ENCODE data around the gene WDR43. TPM values are rescaled to one million over a fixed set of nuclear protein-coding genes. Genes with fewer than 3 reads are reported as not detected.

WDR43 gene
- polyA plus RNA-seq, 1 of the 3 experiments (the other 2 are of a cell fraction), result 35.1 TPM

DNA sequence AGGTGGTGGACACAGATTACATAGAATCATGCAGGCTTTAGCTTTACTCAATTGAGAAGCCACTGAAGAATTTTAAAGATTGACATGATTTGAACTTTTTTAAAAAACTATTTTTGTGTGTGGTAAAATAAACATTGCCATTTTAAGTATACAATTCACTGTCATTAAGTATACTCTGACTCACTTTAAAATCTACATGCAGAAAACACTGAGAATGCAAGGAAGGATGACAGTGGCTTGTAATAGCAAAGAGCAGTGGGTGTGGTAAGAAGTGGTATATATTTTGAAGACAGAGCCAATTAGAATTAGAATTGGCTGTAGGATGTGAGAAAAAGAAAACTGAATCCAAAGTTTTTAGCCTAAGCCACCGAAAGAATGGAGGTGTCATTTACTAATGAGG is 39.3 kb upstream of the WDR43 start:
- Histone ChIP-seq H3K36me3 (replicated peaks in 1 of 2; ENCODE audit: control insufficient read depth in 1 of 2, insufficient read depth in 2 of 2, low read length in 1 of 2) (peaks cover 13 to 26% of the 10 kb centered on the region in 2 experiments), H3K27me3 (ENCODE audit: insufficient read depth) (no peaks in the 10 kb centered on the region), H3K9me2 (no peaks in the 10 kb centered on the region), H2AFZ (ENCODE audit: low read depth) (no peak overlapping the region), H3K79me2 (ENCODE audit: insufficient read depth) (peaks cover 5% of the 10 kb centered on the region; the same call in 1 of the 2 replicates), H4K20me1 (ENCODE audit: insufficient read depth) (no peaks in the 10 kb centered on the region), H3K4me3 (ENCODE audit: low read depth in 2 of 2, low read length in 1 of 2) (no peak overlapping the region), H3K4me1 (ENCODE audit: control insufficient read depth in 1 of 2, insufficient read depth in 2 of 2, low read depth in 1 of 2, low read length in 1 of 2) (no peaks in the 10 kb centered on the region), H3K9ac (no peak overlapping the region), H3K4me2 (no peak overlapping the region), H3F3A (replicated peaks; ENCODE audit: insufficient read depth) (peaks cover 12% of the 10 kb centered on the region), H3K9me3 (no peaks in the 10 kb centered on the region), H3K27ac (ENCODE audit: low read depth in 2 of 2, low read length in 1 of 2) (no peak overlapping the region)
- TF ChIP-seq TEAD4 (IDR thresholded peaks at IDR 0.05; ENCODE audit: borderline replicate concordance, insufficient read depth), result no peak
- TF ChIP-seq RCOR1 (IDR thresholded peaks at IDR 0.05; ENCODE audit: low read length), result no peak
- TF ChIP-seq, protein P1, sequence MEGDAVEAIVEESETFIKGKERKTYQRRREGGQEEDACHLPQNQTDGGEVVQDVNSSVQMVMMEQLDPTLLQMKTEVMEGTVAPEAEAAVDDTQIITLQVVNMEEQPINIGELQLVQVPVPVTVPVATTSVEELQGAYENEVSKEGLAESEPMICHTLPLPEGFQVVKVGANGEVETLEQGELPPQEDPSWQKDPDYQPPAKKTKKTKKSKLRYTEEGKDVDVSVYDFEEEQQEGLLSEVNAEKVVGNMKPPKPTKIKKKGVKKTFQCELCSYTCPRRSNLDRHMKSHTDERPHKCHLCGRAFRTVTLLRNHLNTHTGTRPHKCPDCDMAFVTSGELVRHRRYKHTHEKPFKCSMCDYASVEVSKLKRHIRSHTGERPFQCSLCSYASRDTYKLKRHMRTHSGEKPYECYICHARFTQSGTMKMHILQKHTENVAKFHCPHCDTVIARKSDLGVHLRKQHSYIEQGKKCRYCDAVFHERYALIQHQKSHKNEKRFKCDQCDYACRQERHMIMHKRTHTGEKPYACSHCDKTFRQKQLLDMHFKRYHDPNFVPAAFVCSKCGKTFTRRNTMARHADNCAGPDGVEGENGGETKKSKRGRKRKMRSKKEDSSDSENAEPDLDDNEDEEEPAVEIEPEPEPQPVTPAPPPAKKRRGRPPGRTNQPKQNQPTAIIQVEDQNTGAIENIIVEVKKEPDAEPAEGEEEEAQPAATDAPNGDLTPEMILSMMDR (IDR thresholded peaks at IDR 0.05), result no peak
- no peak for TF ChIP-seq NFIC (IDR thresholded peaks at IDR 0.05; ENCODE audit: borderline replicate concordance)
- TF ChIP-seq, protein P2, sequence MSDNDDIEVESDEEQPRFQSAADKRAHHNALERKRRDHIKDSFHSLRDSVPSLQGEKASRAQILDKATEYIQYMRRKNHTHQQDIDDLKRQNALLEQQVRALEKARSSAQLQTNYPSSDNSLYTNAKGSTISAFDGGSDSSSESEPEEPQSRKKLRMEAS (IDR thresholded peaks at IDR 0.05; ENCODE audit: low read depth), result no peak
- TF ChIP-seq EP300 (IDR thresholded peaks at IDR 0.05; ENCODE audit: borderline replicate concordance in 1 of 2, low read depth in 1 of 2, low read length in 1 of 2), result no peak
- TF ChIP-seq, protein P3, sequence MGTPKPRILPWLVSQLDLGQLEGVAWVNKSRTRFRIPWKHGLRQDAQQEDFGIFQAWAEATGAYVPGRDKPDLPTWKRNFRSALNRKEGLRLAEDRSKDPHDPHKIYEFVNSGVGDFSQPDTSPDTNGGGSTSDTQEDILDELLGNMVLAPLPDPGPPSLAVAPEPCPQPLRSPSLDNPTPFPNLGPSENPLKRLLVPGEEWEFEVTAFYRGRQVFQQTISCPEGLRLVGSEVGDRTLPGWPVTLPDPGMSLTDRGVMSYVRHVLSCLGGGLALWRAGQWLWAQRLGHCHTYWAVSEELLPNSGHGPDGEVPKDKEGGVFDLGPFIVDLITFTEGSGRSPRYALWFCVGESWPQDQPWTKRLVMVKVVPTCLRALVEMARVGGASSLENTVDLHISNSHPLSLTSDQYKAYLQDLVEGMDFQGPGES (IDR thresholded peaks at IDR 0.05; ENCODE audit: low read depth, low read length), result no peak
- no peak for TF ChIP-seq RAD21 (IDR thresholded peaks at IDR 0.05; ENCODE audit: low read length)
- TF ChIP-seq EZH2phosphoT487 (IDR thresholded peaks at IDR 0.05; ENCODE audit: borderline replicate concordance, low read depth), result no peak
- TF ChIP-seq FOSL2 (IDR thresholded peaks at IDR 0.05; ENCODE audit: borderline replicate concordance, low read depth), result no peak
- TF ChIP-seq MEF2A (IDR thresholded peaks at IDR 0.05; ENCODE audit: borderline replicate concordance, low read depth), result no peak
- TF ChIP-seq FOXM1 (IDR thresholded peaks at IDR 0.05; ENCODE audit: low read depth), result no peak
- no peak for TF ChIP-seq MXI1 (IDR thresholded peaks at IDR 0.05; ENCODE audit: low read depth, low read length)
- no peak for TF ChIP-seq JUND (IDR thresholded peaks at IDR 0.05)
- TF ChIP-seq FOXJ3 (CRISPR knock-in tag; IDR thresholded peaks at IDR 0.05), result no peak
- no peak for TF ChIP-seq GATA2 (CRISPR knock-in tag; IDR thresholded peaks at IDR 0.05)
- TF ChIP-seq SIN3A (IDR thresholded peaks at IDR 0.05; ENCODE audit: borderline replicate concordance, low read depth, low read length), result no peak
- no peak for TF ChIP-seq POLR2AphosphoS5 (IDR thresholded peaks at IDR 0.05; ENCODE audit: low read depth, low read length)
- 89% methylated on average over 1 of the region's 1 CpG for WGBS (ENCODE audit: low lambda C conversion rate)
- POLR2A ChIA-PET, result no interaction called here
- DNase-seq, result no peak
- CTCF ChIA-PET, result interaction anchor here (1.1 to 1.4 kb wide), 2 partner anchors 13 to 157 kb away, joined by 3 to 5 read pairs; no protein-coding TSS in a partner anchor
